GM18951 (cell line): Measurements from ENCODE around the gene SSB.
"Not testable (repeated sequence)": the region's sequence is repeated elsewhere in the genome, so short reads cannot be mapped to it uniquely, and the experiment has no call there.

Experiments used
- POLR2A ChIP-seq: IDR thresholded peaks from 4 replicates; pipeline ENCODE4 v1.6.1; 2011; ENCODE audit warnings: mild to moderate bottlenecking; ENCODE audit not compliant: insufficient read length, insufficient read depth; ENCODE audit errors: extremely low read depth
- in situ Hi-C: fragments of 300-500 bp; cut with MboI; formaldehyde crosslinking; loops from one replicate; pipeline ENCODE4 v1.12.0; 2022; ENCODE audit warnings: low sequenced_read_pairs, mixed read lengths, inconsistent platforms; ENCODE audit not compliant: unreplicated experiment

Gene SSB

DNA sequence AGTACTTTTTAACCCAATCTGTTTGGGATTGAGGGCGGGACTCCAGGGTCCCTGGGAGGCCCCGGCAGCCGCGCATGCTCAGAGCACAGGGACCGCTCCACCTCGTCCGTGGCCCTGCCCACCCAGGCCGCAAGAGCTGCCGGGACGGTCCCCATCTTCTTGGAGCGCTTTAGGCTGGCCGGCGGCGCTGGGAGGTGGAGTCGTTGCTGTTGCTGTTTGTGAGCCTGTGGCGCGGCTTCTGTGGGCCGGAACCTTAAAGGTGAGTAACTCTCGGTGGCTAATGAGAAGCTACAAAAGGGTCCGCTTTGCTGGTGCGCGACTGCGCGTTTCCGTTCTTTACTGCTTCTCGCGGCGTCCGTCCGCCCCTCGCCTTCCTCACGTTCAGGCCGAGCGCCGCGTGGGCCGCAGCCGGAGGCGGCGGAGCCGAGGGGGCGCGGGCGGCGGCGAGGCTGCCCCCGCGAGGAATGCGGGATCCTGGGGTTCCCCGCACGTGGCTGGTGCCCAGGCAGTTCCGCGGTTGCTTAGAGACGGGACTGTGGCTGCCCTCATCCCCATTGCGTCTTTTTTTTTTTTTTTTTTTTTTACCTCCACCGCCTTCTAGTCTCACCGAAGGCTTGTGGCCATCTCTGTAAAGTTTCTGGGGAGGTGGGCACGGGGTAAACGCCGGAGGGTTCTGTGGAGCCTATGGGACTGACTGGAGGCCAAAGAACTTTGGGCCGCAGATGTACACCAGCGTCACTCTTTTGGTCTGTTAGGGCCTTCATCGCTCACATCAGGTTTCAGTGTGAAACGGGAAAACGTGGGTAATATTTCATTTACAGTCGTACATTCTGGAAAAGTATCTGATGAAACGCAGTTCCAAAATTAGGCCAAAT is at the start of gene SSB:
Gene SSB (plus strand): TSS at position 154 of the 875 bp plus-strand sequence. CDS start 2,090 bp downstream, outside the sequence.
- TF ChIP-seq POLR2A = peak; percentile 86
- in situ Hi-C loops = no loop called here

DNA sequence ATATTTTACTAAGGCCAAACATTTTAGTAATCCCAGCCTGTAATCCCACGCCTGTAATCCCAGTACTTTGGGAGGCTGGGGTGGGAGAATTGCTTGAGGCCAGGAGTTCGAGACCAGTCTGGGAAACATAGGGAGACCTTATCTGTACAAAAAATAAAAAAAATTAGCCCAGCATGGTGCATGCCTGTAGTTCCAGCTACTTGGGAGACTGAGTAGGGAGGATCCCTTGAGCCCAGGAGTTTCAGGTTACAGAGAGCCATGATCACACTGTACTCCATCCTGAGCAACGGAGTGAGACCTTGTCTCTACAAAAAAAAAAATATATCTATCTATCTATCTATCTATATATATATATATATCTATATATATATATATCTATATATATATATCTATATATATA is 45.9 kb upstream of the SSB start:
- TF ChIP-seq POLR2A = no peak
- in situ Hi-C loops = no loop called here

DNA sequence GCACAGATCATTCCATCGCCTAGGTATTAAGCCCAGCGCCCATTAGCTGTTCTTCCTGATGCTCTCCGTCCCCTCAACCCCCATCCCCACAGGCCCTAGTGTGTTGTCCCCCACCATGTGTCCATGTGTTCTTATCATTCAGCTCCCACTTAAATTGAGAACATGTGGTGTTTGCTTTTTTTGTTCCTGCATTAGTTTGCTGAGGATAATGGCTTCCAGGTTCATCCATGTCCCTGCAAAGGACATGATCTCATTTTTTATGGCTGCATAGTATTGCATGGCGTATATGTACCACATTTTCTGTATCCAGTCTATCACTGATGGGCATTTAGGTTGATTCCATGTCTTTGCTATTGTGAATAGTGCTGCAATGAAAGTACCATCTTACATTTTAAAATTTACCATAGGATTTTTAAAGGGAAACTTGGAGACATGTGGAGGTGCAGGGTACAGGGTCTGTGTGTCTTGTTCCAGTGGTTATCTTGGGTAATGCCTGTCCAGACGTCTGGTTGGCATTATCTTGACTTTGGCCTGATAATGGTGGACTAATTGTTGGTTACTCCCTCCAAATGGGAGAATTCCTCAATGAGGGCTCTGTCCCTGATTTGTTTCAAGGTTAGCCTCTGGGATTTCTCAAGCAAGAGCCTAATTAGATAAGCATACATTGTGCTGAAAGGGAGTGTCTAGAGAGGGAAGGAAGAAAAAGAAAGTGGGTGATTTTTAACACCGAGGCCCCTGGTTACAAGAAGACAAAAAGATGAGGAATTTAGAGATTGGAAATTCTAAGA is 43.4 kb upstream of the SSB start:
- no peak for TF ChIP-seq POLR2A
- in situ Hi-C loops = no loop called here

DNA sequence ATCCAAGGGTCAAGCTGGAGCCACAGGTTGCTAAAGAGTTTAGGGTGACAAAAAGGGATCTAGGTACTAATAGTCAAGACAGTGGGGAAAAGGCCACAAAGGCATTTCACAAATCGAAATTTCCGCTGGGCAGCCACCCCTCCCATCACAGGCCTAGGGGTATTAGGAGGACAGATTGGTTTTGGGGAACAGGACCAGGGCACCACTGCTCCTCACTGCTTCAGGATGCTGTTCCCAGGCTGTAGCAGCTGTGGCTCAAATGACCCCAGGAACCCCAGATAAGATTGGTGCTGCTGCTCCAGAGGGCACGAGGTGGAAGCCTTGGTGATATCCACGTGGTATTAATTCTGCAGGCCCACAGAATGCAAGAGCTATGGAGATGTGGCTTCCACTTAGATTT is 42.3 kb upstream of the SSB start:
- in situ Hi-C loops = no loop called here
- TF ChIP-seq POLR2A = no peak

DNA sequence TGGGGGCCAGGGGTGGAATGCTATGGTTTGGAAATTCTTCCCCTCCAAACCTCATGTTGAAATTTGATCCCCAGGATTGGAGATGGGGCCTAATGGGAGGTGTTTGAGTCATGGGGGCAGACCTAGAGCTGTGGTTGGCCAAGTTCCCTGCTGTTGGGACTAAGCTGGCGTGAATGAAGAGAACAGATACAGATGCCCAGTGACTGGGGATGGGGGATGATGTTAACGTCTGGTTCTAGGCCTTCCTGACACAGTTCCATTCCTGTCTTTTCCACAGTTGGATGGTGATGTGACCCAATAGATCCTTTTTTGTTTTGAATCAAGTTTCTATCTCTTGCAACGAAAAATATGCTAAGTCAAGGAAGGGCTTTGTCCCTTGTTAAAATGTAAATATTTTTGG is 41.3 kb upstream of the SSB start:
- TF ChIP-seq POLR2A = no peak
- in situ Hi-C loops = no loop called here

DNA sequence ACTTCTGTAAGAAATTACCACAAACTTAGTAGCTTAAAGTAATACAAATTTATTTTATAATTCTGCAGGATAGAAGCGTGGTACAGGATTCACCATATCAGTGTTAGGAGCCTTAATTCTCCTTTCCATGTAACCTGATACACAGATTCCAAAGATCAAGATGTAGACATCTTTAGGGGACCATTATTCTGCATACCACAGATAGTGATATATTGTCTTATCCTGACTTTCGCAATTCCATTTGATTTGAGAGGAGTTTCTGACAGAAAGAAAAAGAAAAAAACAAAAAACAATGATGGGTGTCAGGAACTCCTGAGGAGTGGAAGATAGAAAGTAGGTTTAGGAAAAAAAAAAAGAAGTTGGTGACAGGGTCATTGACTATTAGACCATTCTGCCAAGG is 40.9 kb upstream of the SSB start:
- TF ChIP-seq POLR2A = no peak
- in situ Hi-C loops = no loop called here

DNA sequence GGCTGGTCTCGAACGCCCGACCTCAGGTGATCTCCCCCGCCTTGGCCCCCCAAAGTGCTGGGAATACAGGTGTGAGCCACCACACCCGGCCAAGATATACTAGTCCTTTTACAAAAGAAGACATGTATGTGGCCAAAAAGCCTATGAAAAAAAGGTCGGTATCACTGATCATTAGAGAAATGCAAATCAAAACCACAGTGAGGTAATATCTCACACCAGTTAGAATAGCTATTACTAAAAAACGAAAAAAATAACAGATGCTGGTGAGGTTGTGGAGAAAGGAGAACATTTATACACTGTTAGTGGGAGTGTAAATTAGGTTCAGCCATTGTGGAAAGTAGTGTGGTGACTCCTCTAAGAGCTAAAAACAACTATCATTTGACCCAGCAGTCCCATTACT is 38.7 kb upstream of the SSB start:
- no peak for TF ChIP-seq POLR2A
- in situ Hi-C loops = no loop called here

DNA sequence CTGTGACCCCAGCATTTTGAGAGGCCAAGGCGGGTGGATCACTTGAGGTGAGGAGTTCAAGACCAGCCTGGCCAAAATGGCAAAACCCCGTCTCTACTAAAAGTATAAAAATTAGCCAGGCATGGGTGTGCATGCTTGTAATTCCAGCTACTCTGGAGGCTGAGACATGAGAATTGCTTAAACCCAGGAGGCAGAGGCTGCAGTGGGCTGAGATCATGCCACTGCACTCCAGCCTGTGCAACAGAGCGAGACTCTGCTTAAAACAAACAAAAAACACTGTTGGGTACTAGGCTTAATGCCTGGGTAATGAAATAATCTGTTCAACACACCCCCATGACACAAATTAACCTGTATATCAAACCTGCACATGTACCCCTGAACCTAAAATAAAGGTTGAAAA is 37.9 kb upstream of the SSB start:
- in situ Hi-C loops = not testable (repeated sequence)

DNA sequence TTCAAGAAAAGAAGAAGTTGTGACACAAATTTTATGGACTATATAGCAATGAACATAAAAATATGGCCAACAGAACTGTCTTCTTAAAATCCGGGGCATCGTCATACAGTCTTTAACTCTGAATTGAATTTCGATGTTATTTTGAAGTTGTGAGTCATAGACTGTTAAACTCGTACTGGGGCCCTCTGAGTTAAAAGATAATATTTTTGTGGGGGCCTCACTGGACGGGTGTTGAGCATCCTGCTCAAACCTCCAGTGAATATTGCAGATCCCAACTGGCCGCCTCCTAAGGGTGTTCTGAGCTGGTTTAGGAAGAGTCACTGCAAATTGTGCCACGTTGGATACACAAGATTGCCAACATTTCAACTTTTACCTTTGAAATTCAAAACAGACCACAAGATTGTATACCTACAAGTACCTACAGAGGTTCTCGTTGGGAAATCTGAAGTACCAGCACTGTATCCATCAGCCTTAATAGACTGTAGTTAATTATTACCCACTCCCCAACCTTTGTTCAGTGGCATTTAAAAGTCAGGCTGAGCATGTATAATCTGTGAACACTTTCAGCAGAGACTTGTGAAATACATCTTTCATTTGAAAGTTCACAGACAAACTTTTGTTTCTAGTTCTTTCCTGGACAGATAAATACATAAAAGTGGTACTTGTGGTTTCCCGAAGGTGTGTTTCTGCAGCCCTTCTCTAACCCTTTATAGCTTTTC is 37.3 kb upstream of the SSB start:
- TF ChIP-seq POLR2A = no peak
- in situ Hi-C loops = no loop called here

DNA sequence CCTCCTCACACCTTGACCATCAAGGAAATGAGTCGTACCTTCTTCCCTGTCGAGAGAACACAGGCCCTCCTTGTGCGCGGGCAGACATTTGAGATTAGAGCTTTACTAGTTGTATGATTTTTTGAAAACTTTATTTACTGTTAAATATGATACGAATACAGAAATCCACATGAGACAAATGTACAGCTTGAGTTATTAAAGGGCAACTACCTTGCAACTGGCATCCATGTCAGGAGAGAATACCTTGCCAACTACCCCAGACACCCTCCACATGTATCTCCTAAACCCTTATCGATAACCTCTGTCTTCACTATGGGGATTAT is 36.7 kb upstream of the SSB start:
- TF ChIP-seq POLR2A = no peak
- in situ Hi-C loops = no loop called here

DNA sequence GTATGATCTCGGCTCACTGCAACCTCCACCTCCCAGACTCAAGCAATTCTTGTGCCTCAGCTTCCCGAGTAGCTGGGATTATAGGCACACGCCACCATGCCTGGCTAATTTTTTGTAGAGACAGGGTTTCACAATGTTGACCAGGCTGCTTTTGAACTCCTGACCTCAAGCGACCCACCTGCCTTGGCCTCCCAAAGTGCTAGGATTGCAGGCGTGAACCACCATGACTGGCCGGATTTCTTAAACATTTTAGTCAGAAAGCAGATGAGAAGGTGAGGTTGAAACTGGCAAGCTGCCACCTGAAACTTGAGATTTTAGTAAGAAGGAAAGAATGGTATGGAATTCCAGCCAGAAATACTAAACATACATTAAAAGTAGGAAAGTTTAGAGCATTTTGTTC is 33.1 kb upstream of the SSB start:
- in situ Hi-C loops = no loop called here
- no peak for TF ChIP-seq POLR2A

DNA sequence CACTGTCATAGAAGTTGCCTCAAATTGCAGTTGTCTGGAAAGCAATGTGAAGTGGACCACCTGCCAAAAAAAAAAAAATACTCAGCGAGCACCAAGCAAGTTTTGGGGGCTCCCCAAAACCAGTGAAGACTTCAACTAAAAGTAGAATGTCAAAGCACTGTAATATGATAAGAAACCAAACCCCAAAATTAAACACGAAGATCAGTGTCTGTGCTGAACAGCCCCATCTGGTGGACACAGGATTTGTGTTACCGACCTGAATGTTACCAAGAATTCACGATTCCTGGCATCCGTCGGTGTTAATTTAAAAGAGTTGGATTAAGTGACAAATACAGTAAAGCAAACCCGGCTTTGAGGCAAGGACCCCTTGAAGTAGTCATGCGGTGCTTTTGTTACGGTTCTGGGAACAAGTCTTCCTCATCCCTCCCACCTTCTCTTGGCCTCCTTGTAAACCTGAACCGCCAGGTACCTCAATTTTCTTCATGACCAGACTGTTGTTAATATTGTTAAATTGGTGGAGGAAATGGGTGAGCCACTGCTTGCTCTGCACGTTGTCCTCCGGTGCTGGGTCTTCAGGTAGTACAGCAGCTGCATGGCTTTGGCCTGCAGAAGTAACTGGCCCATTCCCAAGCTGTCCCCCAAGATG is 31.3 kb upstream of the SSB start:
- TF ChIP-seq POLR2A = no peak
- in situ Hi-C loops = no loop called here
